Large intestine (tissue), 3 donors: ENCODE results near the gene STK11. TPM values are rescaled to one million over a fixed set of nuclear protein-coding genes. Genes with fewer than 3 reads are reported as not detected.
A peak's percentile ranks its signal among the peaks of the same experiment; 100 is the strongest.
"Not testable (repeated sequence)": the region's sequence is repeated elsewhere in the genome, so short reads cannot be mapped to it uniquely, and the experiment has no call there.

Experiments
- DNase-seq, 2 donors: peaks; one replicate each; pipeline versions ENCODE4 v3.0.0 to v3.0.0-alpha.2; 2013
- H3K27ac ChIP-seq: one replicate; pipeline ENCODE4 v1.5.1; 2013; ENCODE audit warnings: low read length
- H3K27me3 ChIP-seq: 2 replicates; pipeline ENCODE4 v1.6.1; 2013; ENCODE audit warnings: low read length; ENCODE audit not compliant: control insufficient read depth, insufficient read depth
- H3K36me3 ChIP-seq: 2 replicates; pipeline ENCODE4 v1.6.1; 2013; ENCODE audit warnings: low read length; ENCODE audit not compliant: control insufficient read depth, insufficient read depth
- H3K4me1 ChIP-seq: one replicate; pipeline ENCODE4 v1.6.1; 2013; ENCODE audit warnings: low read length; ENCODE audit not compliant: control insufficient read depth, insufficient read depth
- H3K4me3 ChIP-seq: one replicate; pipeline ENCODE4 v1.5.1; 2013; ENCODE audit warnings: low read length
- H3K9me3 ChIP-seq: one replicate; pipeline ENCODE4 v1.6.1; 2013; ENCODE audit warnings: mild to moderate bottlenecking, low read depth, low read length, moderate library complexity; ENCODE audit not compliant: control insufficient read depth
- WGBS: methylation state at CpG from one replicate; pipeline ENCODE4 v1.1.5; 2013; ENCODE audit warnings: low lambda C conversion rate; ENCODE audit not compliant: insufficient coverage; 5-methylcytosine and 5-hydroxymethylcytosine counted together
- polyA plus RNA-seq: library from polyadenylated mRNA; unstranded; fragments of 120-200 nt; gene quantifications from one replicate; pipeline ENCODE4 v1.2.1, GENCODE V29; 2013

The STK11 gene
- polyA plus RNA-seq, 1 donor, result 67.1 TPM

DNA sequence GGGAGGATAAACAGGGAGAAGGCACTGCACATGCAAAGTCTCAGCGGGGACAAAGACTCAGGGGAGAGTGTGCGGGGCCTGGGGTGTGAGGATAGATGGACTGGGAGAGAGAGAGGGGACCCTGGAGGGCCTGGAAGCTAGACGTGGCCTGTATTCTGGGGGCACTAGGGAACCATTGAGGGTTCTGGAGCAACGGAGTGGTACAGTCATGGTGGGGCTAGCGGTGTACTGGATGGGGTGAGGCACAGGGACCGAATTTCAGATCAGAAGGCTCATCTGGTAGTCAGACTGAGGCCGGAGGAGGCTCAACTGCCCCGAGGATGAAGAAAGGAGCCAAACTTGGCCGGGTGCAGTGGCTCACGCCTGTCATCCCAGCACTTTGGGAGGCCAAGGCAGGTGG lies 23.5 kb upstream of the STK11 start:
- H3K36me3 ChIP-seq, result no peaks in the 10 kb centered on the region
- H3K9me3 ChIP-seq, result no peaks in the 10 kb centered on the region
- H3K4me1 ChIP-seq, result peaks cover 27% of the 10 kb centered on the region
- no peak for DNase-seq
- H3K27ac ChIP-seq, result no peak overlapping the region
- H3K27me3 ChIP-seq, result no peaks in the 10 kb centered on the region
- no CpG with 5 or more reads among the region's 10 CpGs for WGBS
- no peak overlapping the region for H3K4me3 ChIP-seq

GRCh38 chr19:1182727-1183126 lies 22.9 kb upstream of the STK11 start:
- no peaks in the 10 kb centered on the region for H3K9me3 ChIP-seq
- H3K27me3 ChIP-seq, result no peaks in the 10 kb centered on the region
- no peak overlapping the region for H3K4me3 ChIP-seq
- H3K4me1 ChIP-seq, result peaks cover 27% of the 10 kb centered on the region
- DNase-seq, result no peak
- no peak overlapping the region for H3K27ac ChIP-seq
- no CpG with 5 or more reads among the region's 11 CpGs for WGBS
- no peaks in the 10 kb centered on the region for H3K36me3 ChIP-seq

- Histone ChIP-seq H3K27ac (peak overlapping the region; percentile 39), H3K4me1 (peaks cover 27% of the 10 kb centered on the region)
- WGBS, result no CpG with 5 or more reads among the region's 19 CpGs
Measured at GRCh38 chr19:1183543-1184172, 21.9 kb upstream of the STK11 start.

DNA sequence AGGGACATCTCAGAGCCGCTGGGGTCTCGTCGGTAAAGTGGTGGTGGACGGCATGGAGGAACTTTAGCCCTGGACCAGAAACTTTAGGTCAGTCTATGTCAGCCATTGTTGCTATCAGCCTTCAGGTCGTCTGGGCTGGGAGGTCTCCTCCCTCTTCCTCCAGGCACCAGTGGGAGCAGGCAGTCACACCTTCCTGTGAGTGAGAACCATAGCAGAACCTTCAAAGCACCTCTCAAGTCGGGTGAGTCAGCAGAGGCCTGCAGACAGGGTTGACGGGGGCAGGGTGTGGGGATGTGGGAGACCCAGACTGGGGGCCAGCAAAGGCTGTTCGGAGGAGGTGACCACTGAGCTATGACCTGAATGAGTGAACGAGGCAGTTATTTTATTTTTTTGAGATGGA lies 16.2 kb upstream of the STK11 start:
- H3K4me1 ChIP-seq, result no peaks in the 10 kb centered on the region
- no CpG with 5 or more reads among the region's 9 CpGs for WGBS
- no peak overlapping the region for H3K27ac ChIP-seq
- no peaks in the 10 kb centered on the region for H3K9me3 ChIP-seq
- H3K36me3 ChIP-seq, result no peaks in the 10 kb centered on the region
- H3K27me3 ChIP-seq, result no peaks in the 10 kb centered on the region
- H3K4me3 ChIP-seq, result no peak overlapping the region
- no peak for DNase-seq

More at GRCh38 chr19:1183543-1184172, 21.9 kb upstream of the STK11 start:
- DNase-seq, result peak; percentile 80 to 88
- no peak overlapping the region for H3K4me3 ChIP-seq
- no peaks in the 10 kb centered on the region for H3K36me3 ChIP-seq
- H3K9me3 ChIP-seq, result no peaks in the 10 kb centered on the region
- H3K27me3 ChIP-seq, result no peaks in the 10 kb centered on the region

- no peaks in the 10 kb centered on the region for H3K9me3 ChIP-seq
- no peak overlapping the region for H3K4me3 ChIP-seq
- no peaks in the 10 kb centered on the region for H3K36me3 ChIP-seq
- no peaks in the 10 kb centered on the region for H3K27me3 ChIP-seq
- WGBS, result no CpG with 5 or more reads among the region's 10 CpGs
- DNase-seq, result no peak
- peaks cover 15% of the 10 kb centered on the region for H3K4me1 ChIP-seq
- no peak overlapping the region for H3K27ac ChIP-seq
Measured at GRCh38 chr19:1199531-1199930, 6.0 kb upstream of the STK11 start.

DNA sequence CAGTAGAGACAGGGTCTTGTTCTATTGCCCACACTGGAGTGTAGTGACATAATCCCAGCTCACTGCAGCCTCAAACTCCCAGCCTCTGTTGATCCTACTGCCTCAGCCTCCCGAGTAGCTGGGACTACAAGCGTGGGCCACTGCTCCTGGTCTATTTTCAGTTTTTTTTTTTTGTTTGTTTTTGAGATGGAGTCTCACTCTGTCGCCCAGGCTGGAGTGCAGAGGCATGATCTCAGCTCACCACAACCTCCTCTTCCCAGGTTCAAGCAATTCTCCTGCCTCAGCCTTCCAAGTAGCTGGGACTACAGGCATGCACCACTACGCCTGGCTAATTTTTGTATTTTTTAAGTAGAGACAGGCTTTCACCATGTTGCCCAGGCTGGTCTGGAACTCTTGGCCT lies 5.0 kb upstream of the STK11 start:
- DNase-seq, H3K27me3 ChIP-seq, H3K4me3 ChIP-seq, H3K27ac ChIP-seq, H3K36me3 ChIP-seq, H3K9me3 ChIP-seq: not testable (repeated sequence)
- H3K4me1 ChIP-seq, result peaks cover 21% of the 10 kb centered on the region
- WGBS, result no CpG with 5 or more reads among the region's 4 CpGs

GRCh38 chr19:1206150-1206863 lies 729 bp downstream of the STK11 start:
- no peak for DNase-seq
- H3K4me1 ChIP-seq, result peaks cover 41% of the 10 kb centered on the region
- H3K36me3 ChIP-seq, result peaks cover 12% of the 10 kb centered on the region
- WGBS, result no CpG with 5 or more reads among the region's 78 CpGs
- peak overlapping the region; percentile 92 for H3K27ac ChIP-seq
- no peaks in the 10 kb centered on the region for H3K27me3 ChIP-seq
- H3K9me3 ChIP-seq, result peaks cover 2% of the 10 kb centered on the region
- H3K4me3 ChIP-seq, result peak overlapping the region; percentile 98

DNA sequence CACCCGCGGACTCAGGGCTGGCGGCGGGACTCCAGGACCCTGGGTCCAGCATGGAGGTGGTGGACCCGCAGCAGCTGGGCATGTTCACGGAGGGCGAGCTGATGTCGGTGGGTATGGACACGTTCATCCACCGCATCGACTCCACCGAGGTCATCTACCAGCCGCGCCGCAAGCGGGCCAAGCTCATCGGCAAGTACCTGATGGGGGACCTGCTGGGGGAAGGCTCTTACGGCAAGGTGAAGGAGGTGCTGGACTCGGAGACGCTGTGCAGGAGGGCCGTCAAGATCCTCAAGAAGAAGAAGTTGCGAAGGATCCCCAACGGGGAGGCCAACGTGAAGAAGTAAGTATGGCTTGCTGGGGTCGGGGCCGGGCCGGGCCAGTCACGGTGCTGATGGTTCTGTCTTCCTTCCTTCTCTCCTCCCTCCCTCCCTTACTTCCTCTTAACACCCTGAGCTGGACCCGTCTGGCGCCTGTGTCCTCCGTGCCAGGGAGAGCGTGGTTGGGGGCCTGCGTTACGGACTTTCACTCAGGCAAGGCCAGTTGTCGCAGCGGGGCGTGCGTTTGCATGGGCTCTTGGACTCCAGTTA lies 1.4 kb downstream of the STK11 start:
- H3K4me3 ChIP-seq, result peak overlapping the region; percentile 98
- peaks cover 2% of the 10 kb centered on the region for H3K9me3 ChIP-seq
- no CpG with 5 or more reads among the region's 38 CpGs for WGBS
- H3K36me3 ChIP-seq, result peaks cover 19% of the 10 kb centered on the region
- H3K27me3 ChIP-seq, result no peaks in the 10 kb centered on the region
- peak overlapping the region; percentile 92 for H3K27ac ChIP-seq
- peaks cover 43% of the 10 kb centered on the region for H3K4me1 ChIP-seq
- no peak for DNase-seq

DNA sequence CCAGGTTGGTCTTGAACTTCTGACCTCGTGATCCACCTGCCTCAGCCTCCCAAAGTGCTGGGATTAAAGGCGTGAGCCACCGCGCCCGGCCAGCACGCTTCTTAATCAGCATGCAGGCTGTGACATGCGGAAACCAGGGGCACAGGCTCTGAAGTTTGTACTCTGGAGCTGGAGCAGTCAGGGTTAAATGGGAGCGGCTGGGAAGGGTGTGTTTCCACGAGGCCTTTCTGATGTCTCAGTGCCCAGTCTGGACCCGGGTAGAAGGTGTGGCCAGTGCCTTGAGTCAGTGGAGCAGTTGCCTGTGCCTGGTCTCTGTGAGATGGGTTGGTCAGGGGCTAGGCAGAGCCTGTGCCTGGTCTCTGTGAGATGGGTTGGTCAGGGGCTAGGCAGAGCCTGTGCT lies 3.3 kb downstream of the STK11 start:
- H3K9me3 ChIP-seq, H3K27me3 ChIP-seq: not testable (repeated sequence)
- H3K27ac ChIP-seq, result peak overlapping the region; percentile 92
- H3K36me3 ChIP-seq, result peaks cover 27% of the 10 kb centered on the region
- peak overlapping the region; percentile 17 for H3K4me3 ChIP-seq
- WGBS, result no CpG with 5 or more reads among the region's 10 CpGs
- peaks cover 44% of the 10 kb centered on the region for H3K4me1 ChIP-seq
- DNase-seq, result peak; percentile 92 to 97

GRCh38 chr19:1210227-1210538 lies 4.6 kb downstream of the STK11 start:
- H3K4me3 ChIP-seq, result no peak overlapping the region
- WGBS, result no CpG with 5 or more reads among the region's 13 CpGs
- peak overlapping the region; percentile 92 for H3K27ac ChIP-seq

More at GRCh38 chr19:1210227-1210538, 4.6 kb downstream of the STK11 start:
- H3K4me1 ChIP-seq, result peaks cover 43% of the 10 kb centered on the region
- peaks cover 2% of the 10 kb centered on the region for H3K9me3 ChIP-seq
- peaks cover 27% of the 10 kb centered on the region for H3K36me3 ChIP-seq
- DNase-seq, result no peak
- no peaks in the 10 kb centered on the region for H3K27me3 ChIP-seq
